ENCODE results near the gene RNF43.

RNF43 gene

GRCh38 chr17:58375256-58375655 lies 42.1 kb downstream of the RNF43 start:
- H3K36me3 ChIP-seq (ENCODE audit: insufficient read depth, low read length): no peaks in the 10 kb centered on the region
- peaks cover 2% of the 10 kb centered on the region for H3K27me3 ChIP-seq (ENCODE audit: insufficient read depth, low read length)
- peaks cover 4% of the 10 kb centered on the region for H3K4me1 ChIP-seq (ENCODE audit: insufficient read depth, low read length)
- no peak overlapping the region for H3K4me3 ChIP-seq (ENCODE audit: low read length)
- no peaks in the 10 kb centered on the region for H3K9me3 ChIP-seq (ENCODE audit: low read length)
- no peak overlapping the region for H2AFZ ChIP-seq (ENCODE audit: low read depth, low read length)

DNA sequence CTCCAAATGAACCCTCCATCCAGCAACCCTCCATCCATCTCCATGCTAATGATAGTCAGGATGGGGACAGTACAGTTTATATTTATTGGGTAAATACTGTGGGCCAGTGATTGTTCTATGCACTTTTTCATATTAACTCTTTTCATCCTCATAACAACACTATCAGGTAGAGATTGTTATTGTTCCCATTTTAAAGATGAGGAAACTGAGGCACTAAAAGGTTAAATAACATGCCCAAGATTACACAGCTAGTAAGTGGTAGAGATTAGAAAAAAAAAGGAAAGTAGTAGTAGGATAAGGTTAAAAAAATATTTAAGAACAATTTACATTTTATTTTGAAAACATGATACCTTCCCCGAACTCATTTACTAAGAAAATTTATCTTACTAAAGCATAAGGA lies 43.4 kb downstream of the RNF43 start:
- peaks cover 2% of the 10 kb centered on the region for H3K27me3 ChIP-seq (ENCODE audit: insufficient read depth, low read length)
- no peaks in the 10 kb centered on the region for H3K9me3 ChIP-seq (ENCODE audit: low read length)
- H3K36me3 ChIP-seq (ENCODE audit: insufficient read depth, low read length): no peaks in the 10 kb centered on the region
- no peak overlapping the region for H2AFZ ChIP-seq (ENCODE audit: low read depth, low read length)
- H3K4me1 ChIP-seq (ENCODE audit: insufficient read depth, low read length): peaks cover 4% of the 10 kb centered on the region
- H3K4me3 ChIP-seq (ENCODE audit: low read length): no peak overlapping the region

DNA sequence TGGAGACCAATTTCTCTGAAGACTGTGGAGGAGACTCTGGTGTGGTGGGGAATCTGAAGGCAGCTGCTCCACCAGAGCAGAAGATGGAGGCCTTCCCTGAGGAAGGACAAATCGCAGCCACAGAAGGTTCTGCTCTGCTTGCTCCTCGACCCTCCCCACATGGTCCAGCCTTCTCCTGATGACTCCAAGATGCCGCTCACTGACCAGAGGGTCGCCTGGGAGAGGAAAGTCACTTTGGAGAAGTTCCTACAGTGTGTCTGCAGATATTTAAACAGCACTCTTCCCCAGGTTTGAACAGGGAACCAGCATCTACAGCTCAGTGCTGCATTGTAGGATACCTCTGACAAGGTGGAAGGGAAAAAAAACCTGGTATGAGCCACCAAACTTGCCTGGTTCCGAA lies 44.3 kb downstream of the RNF43 start:
- no peaks in the 10 kb centered on the region for H3K36me3 ChIP-seq (ENCODE audit: insufficient read depth, low read length)
- H3K9me3 ChIP-seq (ENCODE audit: low read length): no peaks in the 10 kb centered on the region
- H3K4me3 ChIP-seq (ENCODE audit: low read length): no peak overlapping the region
- peaks cover 2% of the 10 kb centered on the region for H3K27me3 ChIP-seq (ENCODE audit: insufficient read depth, low read length)
- H2AFZ ChIP-seq (ENCODE audit: low read depth, low read length): no peak overlapping the region
- H3K4me1 ChIP-seq (ENCODE audit: insufficient read depth, low read length): peaks cover 4% of the 10 kb centered on the region

GRCh38 chr17:58371300-58371950 lies 45.9 kb downstream of the RNF43 start:
- Histone ChIP-seq H3K4me1 (ENCODE audit: insufficient read depth, low read length) (peaks cover 4% of the 10 kb centered on the region), H3K4me3 (ENCODE audit: low read length) (no peak overlapping the region), H3K27me3 (ENCODE audit: insufficient read depth, low read length) (peaks cover 2% of the 10 kb centered on the region)

GRCh38 chr17:58370716-58371115 lies 46.6 kb downstream of the RNF43 start:
- Histone ChIP-seq H3K27me3 (ENCODE audit: insufficient read depth, low read length) (peaks cover 2% of the 10 kb centered on the region), H2AFZ (ENCODE audit: low read depth, low read length) (no peak overlapping the region), H3K4me1 (ENCODE audit: insufficient read depth, low read length) (peaks cover 4% of the 10 kb centered on the region), H3K9me3 (ENCODE audit: low read length) (no peaks in the 10 kb centered on the region), H3K4me3 (ENCODE audit: low read length) (no peak overlapping the region), H3K36me3 (ENCODE audit: insufficient read depth, low read length) (no peaks in the 10 kb centered on the region)

More at GRCh38 chr17:58371300-58371950, 45.9 kb downstream of the RNF43 start:
- Histone ChIP-seq H2AFZ (ENCODE audit: low read depth, low read length) (no peak overlapping the region), H3K36me3 (ENCODE audit: insufficient read depth, low read length) (no peaks in the 10 kb centered on the region), H3K9me3 (ENCODE audit: low read length) (no peaks in the 10 kb centered on the region)

- no peak overlapping the region for H3K4me3 ChIP-seq (ENCODE audit: low read length)
- peaks cover 4% of the 10 kb centered on the region for H3K4me1 ChIP-seq (ENCODE audit: insufficient read depth, low read length)
- peaks cover 2% of the 10 kb centered on the region for H3K27me3 ChIP-seq (ENCODE audit: insufficient read depth, low read length)
- H2AFZ ChIP-seq (ENCODE audit: low read depth, low read length): no peak overlapping the region
- H3K9me3 ChIP-seq (ENCODE audit: low read length): no peaks in the 10 kb centered on the region
- H3K36me3 ChIP-seq (ENCODE audit: insufficient read depth, low read length): no peaks in the 10 kb centered on the region
Measured at GRCh38 chr17:58370309-58370708, 47.0 kb downstream of the RNF43 start.

DNA sequence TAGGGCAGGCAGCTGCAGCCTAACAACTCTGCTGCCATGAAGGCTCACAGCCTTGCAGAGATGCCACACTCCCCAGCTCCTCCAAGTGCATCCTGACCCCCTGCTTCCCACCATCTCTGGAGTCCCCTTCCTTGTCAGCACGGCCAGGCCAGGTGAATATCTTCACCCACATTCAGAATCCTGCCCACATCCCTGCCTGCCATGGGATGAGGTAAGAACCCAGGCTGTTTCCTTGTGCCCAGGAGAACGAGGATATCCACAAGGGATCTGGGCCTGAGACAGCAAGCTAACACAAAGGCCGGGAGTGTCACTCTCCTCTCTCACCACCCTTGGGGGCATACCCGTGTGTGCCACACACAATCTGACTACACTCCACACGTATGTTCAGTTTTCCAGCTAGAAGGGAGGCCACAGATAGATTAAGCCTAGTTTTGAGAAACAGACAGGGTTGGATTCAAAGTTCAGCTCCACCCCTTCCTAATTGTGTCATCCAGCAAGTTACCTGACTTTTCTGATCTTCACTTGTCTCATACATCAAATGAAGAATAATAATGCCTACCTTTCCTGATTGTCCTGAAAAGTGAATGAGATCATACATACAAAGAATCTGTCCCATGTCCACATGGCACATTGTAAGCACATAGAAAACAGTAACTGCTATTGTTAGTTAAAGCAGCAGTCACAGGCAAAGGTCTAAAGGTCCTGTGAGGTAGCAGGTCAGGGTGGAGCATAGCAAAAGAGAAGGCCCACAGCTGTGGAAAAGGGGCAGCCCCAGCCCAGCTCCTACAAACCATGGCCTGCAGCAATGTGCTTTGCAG lies 47.9 kb downstream of the RNF43 start:
- no peaks in the 10 kb centered on the region for H3K27me3 ChIP-seq (ENCODE audit: insufficient read depth, low read length)
- H3K9me3 ChIP-seq (ENCODE audit: low read length): no peaks in the 10 kb centered on the region
- H2AFZ ChIP-seq (ENCODE audit: low read depth, low read length): no peak overlapping the region
- H3K4me3 ChIP-seq (ENCODE audit: low read length): no peak overlapping the region
- H3K4me1 ChIP-seq (ENCODE audit: insufficient read depth, low read length): peaks cover 9% of the 10 kb centered on the region
- no peaks in the 10 kb centered on the region for H3K36me3 ChIP-seq (ENCODE audit: insufficient read depth, low read length)

DNA sequence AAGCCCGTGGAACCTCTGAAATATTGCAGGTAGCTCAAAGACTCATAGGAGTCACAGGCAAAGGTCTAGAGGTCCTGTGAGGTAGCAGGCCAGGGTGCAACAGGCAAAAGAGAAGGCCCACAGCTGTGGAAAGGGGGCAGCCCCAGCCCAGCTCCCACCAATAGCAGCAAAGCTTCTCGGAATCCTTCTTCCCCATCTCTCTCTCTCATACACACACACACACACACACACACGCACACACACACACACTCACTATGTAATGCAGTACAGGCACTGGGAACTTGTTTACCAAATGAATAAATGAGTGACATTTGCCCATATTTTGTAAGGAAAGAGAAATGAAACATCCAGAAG lies 48.5 kb downstream of the RNF43 start:
- H3K9me3 ChIP-seq (ENCODE audit: low read length): no peaks in the 10 kb centered on the region
- no peaks in the 10 kb centered on the region for H3K36me3 ChIP-seq (ENCODE audit: insufficient read depth, low read length)
- no peak overlapping the region for H2AFZ ChIP-seq (ENCODE audit: low read depth, low read length)
- no peak overlapping the region for H3K4me3 ChIP-seq (ENCODE audit: low read length)
- peaks cover 11% of the 10 kb centered on the region for H3K4me1 ChIP-seq (ENCODE audit: insufficient read depth, low read length)
- H3K27me3 ChIP-seq (ENCODE audit: insufficient read depth, low read length): peaks cover 3% of the 10 kb centered on the region
